ENCODE results near the gene DYNC1I1.

GRCh38 chr7:95931460-95932232 lies 159.3 kb downstream of the DYNC1I1 start:
- TF ChIP-seq POLR2AphosphoS5 (IDR thresholded peaks at IDR 0.05) (no peak), POLR2A (IDR thresholded peaks at IDR 0.05) (no peak)

All from suprapubic skin (tissue), 4 donors.